MM.1S (cell line): ENCODE results near the gene KRT75.

Experiments used
- DNase-seq: peaks from one replicate; pipeline ENCODE4 v3.0.0-alpha.2; 2015
- H2AFZ ChIP-seq: fragments of 300-600 bp; sonication (generic); 2 replicates; pipeline ENCODE4 v1.6.0; 2016; ENCODE audit warnings: antibody characterized with exemption, low read length
- H3F3A ChIP-seq: fragments of 300-600 bp; sonication (generic); 2 replicates; pipeline ENCODE4 v1.6.1; 2016; ENCODE audit warnings: mild to moderate bottlenecking, antibody characterized with exemption, low read length, moderate library complexity, mixed read lengths; ENCODE audit not compliant: insufficient read depth
- H3K27ac ChIP-seq: fragments of 300-600 bp; sonication (generic); 2 replicates; pipeline ENCODE4 v1.5.1; 2016; ENCODE audit warnings: mild to moderate bottlenecking, low read length
- H3K27me3 ChIP-seq: fragments of 300-600 bp; sonication (generic); replicated peaks from 2 replicates; pipeline ENCODE4 v1.6.0; 2016; ENCODE audit warnings: low read length; ENCODE audit not compliant: insufficient read depth
- H3K36me3 ChIP-seq: fragments of 300-600 bp; sonication (generic); replicated peaks from 2 replicates; pipeline ENCODE4 v1.6.1; 2016; ENCODE audit warnings: mild to moderate bottlenecking, low read length, mixed read lengths; ENCODE audit not compliant: insufficient read depth
- H3K4me1 ChIP-seq: fragments of 300-600 bp; sonication (generic); 2 replicates; pipeline ENCODE4 v1.6.1; 2016; ENCODE audit warnings: low read length, mixed read lengths
- H3K4me2 ChIP-seq: fragments of 300-600 bp; sonication (generic); 2 replicates; pipeline ENCODE4 v1.6.0; 2016; ENCODE audit warnings: low read depth, low read length
- H3K4me3 ChIP-seq: fragments of 300-600 bp; sonication (generic); 2 replicates; pipeline ENCODE4 v1.5.1; 2016; ENCODE audit warnings: low read length, mixed read lengths
- H3K79me2 ChIP-seq: fragments of 300-600 bp; sonication (generic); 2 replicates; pipeline ENCODE4 v1.6.1; 2016; ENCODE audit warnings: mixed run types, low read length, mixed read lengths
- H3K9ac ChIP-seq: fragments of 300-600 bp; sonication (generic); 2 replicates; pipeline ENCODE4 v1.6.1; 2016; ENCODE audit warnings: low read length, mixed read lengths
- H3K9me2 ChIP-seq: fragments of 300-600 bp; sonication (generic); replicated peaks from 2 replicates; pipeline ENCODE4 v1.6.1; 2016; ENCODE audit warnings: mild to moderate bottlenecking, low read length, mixed read lengths; ENCODE audit not compliant: insufficient read depth
- H3K9me3 ChIP-seq: fragments of 300-600 bp; sonication (generic); replicated peaks from 2 replicates; pipeline ENCODE4 v1.6.1; 2016; ENCODE audit warnings: mild to moderate bottlenecking, low read length, mixed read lengths; ENCODE audit not compliant: insufficient read depth
- H4K20me1 ChIP-seq: fragments of 300-600 bp; sonication (generic); 2 replicates; pipeline ENCODE4 v1.6.1; 2016; ENCODE audit warnings: mild to moderate bottlenecking, low read length, moderate library complexity, mixed read lengths; ENCODE audit not compliant: insufficient read depth
- CTCF ChIP-seq: fragments of 300-600 bp; sonication (generic); IDR thresholded peaks from 2 replicates; pipeline ENCODE4 v1.5.1; 2016; ENCODE audit warnings: antibody characterized with exemption, low read length, mixed read lengths
- EZH2 ChIP-seq: fragments of 300-600 bp; sonication (generic); optimal IDR thresholded peaks from 2 replicates; pipeline ENCODE3; 2017; ENCODE audit warnings: low read depth, mild to moderate bottlenecking, antibody characterized with exemption, low read length, mixed read lengths
- EZH2phosphoT487 ChIP-seq: fragments of 300-600 bp; sonication (generic); IDR thresholded peaks from 2 replicates; pipeline ENCODE4 v1.6.1; 2018; ENCODE audit warnings: antibody characterized with exemption, low read length

Gene KRT75

DNA sequence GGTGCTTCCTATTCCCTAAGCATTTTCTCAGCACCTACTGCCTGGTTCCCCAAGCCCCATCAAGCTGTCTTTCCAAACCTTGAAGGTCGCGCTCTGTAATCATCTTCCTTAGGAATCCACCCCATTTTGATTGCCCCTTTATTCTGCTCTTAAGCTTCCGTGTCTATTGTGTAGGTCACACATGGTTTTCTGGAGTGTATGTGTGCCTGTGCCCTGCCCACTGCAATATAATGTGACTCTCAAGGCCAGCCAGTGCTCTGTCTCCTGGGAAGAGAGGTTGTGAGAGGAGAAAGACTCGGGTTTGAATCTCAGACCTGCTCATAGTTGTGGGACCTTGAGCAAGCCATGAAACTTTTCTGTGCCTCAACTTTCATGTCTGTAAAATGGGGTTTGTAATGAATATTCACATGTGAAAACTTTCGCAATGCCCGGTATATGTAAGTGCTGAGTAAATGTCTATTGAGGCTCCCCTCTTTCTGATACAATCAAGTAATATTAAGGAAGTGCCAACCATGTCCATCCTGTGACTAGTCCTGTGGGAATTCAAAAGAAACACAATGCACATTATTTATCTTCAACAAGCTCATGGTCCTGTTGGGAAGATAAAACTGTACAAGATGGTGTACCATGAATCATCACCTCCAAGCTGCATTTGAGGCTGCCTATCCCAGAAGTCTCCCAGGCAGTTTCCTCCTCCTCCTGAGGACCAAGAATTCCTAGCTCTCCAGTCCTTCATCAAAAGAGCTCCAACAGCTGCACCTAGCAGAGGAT, 774 bp upstream of the KRT75 start:
- TF ChIP-seq CTCF (no peak), EZH2 (no peak), EZH2phosphoT487 (no peak)
- H3K79me2 ChIP-seq, result no peaks in the 10 kb centered on the region
- no peaks in the 10 kb centered on the region for H3K36me3 ChIP-seq
- no peaks in the 10 kb centered on the region for H3K9me3 ChIP-seq
- H3K9ac ChIP-seq, result no peak overlapping the region
- H3K27me3 ChIP-seq, result peaks cover 78% of the 10 kb centered on the region
- H3K27ac ChIP-seq, result no peak overlapping the region
- no peaks in the 10 kb centered on the region for H3K9me2 ChIP-seq
- no peak for DNase-seq
- no peak overlapping the region for H3K4me3 ChIP-seq
- H4K20me1 ChIP-seq, result no peaks in the 10 kb centered on the region
- H3K4me1 ChIP-seq, result no peaks in the 10 kb centered on the region
- H3K4me2 ChIP-seq, result no peak overlapping the region
- H2AFZ ChIP-seq, result no peak overlapping the region
- H3F3A ChIP-seq, result no peaks in the 10 kb centered on the region

DNA sequence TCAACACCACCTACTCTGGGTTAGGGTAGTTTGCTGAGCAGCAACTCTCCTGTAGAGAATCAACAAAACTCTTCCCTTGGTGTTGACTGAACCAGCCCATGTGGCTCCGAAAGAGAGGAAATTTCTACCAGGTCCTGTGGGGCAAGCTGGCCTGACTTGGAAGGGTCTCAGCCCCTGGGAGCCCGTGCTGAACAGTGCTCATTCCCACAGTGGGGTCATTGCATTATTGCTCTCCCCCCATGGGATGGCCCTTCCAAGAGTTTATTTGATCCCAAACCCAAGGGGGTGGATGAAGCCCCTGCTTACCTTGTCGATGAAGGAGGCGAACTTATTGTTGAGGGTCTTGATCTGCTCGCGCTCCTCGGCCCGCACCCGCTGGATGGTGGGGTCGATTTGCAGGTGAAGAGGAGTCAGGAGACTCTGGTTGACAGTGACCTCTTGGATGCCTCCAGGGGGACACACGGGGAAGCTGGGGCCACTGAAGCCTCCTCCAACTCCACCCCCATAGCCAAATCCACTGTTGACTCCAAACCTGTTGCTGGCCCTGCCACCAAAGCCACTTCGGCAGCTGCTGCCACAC, 580 bp downstream of the KRT75 start:
- Histone ChIP-seq H3K27me3 (peaks cover 86% of the 10 kb centered on the region), H3K36me3 (no peaks in the 10 kb centered on the region), H3K4me2 (no peak overlapping the region), H3K79me2 (no peaks in the 10 kb centered on the region), H3K9me3 (no peaks in the 10 kb centered on the region), H3F3A (no peaks in the 10 kb centered on the region), H3K9ac (no peak overlapping the region), H3K4me1 (no peaks in the 10 kb centered on the region), H3K27ac (no peak overlapping the region), H2AFZ (no peak overlapping the region), H3K9me2 (no peaks in the 10 kb centered on the region), H4K20me1 (no peaks in the 10 kb centered on the region), H3K4me3 (no peak overlapping the region)
- TF ChIP-seq EZH2phosphoT487 (no peak), EZH2 (no peak), CTCF (no peak)
- no peak for DNase-seq

DNA sequence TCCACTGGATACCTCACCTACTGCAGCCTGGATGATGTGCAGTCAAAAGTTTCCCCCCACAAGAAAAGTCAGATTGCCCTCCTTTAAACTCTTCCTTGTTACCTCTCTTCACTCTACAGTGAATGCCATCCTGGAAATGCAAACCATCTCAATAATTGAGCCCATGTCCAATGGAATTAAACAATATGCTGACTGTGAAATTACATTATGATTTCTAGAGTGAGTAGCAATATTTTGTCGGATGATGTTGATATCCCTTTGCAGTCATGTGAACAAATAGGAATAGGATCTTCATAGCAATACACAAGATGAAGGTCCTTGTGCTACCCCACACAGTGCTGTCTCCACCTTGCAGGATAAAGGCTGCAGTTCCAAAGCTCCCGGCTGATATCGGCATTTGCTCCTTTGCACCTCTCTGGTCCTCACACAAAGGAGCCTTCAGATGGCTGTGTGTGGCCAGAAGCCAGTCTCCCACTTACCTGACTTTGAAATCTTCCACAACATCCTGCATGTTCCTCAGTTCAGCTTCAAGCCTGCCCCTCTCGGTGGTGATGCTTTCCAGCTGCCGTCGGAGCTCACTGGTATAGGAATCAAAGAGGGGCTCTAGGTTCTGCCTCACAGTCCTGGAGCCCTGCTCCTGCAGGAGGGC, 1.5 kb downstream of the KRT75 start:
- H3K9me3 ChIP-seq, result no peaks in the 10 kb centered on the region
- no peaks in the 10 kb centered on the region for H4K20me1 ChIP-seq
- no peak overlapping the region for H3K4me3 ChIP-seq
- H3K79me2 ChIP-seq, result no peaks in the 10 kb centered on the region
- H3K27ac ChIP-seq, result no peak overlapping the region
- H3K4me2 ChIP-seq, result no peak overlapping the region
- DNase-seq, result no peak
- H3F3A ChIP-seq, result no peaks in the 10 kb centered on the region
- H2AFZ ChIP-seq, result no peak overlapping the region
- no peaks in the 10 kb centered on the region for H3K36me3 ChIP-seq
- H3K9ac ChIP-seq, result no peak overlapping the region
- H3K27me3 ChIP-seq, result peaks cover 88% of the 10 kb centered on the region
- TF ChIP-seq EZH2phosphoT487, result no peak
- no peaks in the 10 kb centered on the region for H3K4me1 ChIP-seq
- H3K9me2 ChIP-seq, result no peaks in the 10 kb centered on the region

GRCh38 chr12:52428121-52428520, 6.0 kb downstream of the KRT75 start:
- Histone ChIP-seq H3K79me2 (no peaks in the 10 kb centered on the region), H3K9me2 (no peaks in the 10 kb centered on the region), H3K36me3 (no peaks in the 10 kb centered on the region), H3K27ac (no peak overlapping the region), H4K20me1 (no peaks in the 10 kb centered on the region), H2AFZ (no peak overlapping the region), H3K9me3 (no peaks in the 10 kb centered on the region), H3K4me1 (no peaks in the 10 kb centered on the region), H3K4me2 (no peak overlapping the region), H3K9ac (no peak overlapping the region), H3K4me3 (no peak overlapping the region), H3F3A (no peaks in the 10 kb centered on the region), H3K27me3 (peaks cover 83% of the 10 kb centered on the region)
- TF ChIP-seq CTCF (peak; percentile 16; the same call in 1 of the 2 replicates), EZH2phosphoT487 (no peak), EZH2 (no peak)
- no peak for DNase-seq
